Regular cardiac myocyte (primary cell): Measurements from ENCODE around the gene ARHGDIA. TPM values are rescaled to one million over a fixed set of nuclear protein-coding genes. Genes with fewer than 3 reads are reported as not detected.

Experiments
- total RNA-seq: library from RNA; depleted of rRNA; stranded (reverse); fragments of >200 nt; gene quantifications from 2 replicates; pipeline ENCODE4 v1.2.3, GENCODE V29; 2014

ARHGDIA gene
- total RNA-seq: 132 and 223 TPM in 2 replicates

DNA sequence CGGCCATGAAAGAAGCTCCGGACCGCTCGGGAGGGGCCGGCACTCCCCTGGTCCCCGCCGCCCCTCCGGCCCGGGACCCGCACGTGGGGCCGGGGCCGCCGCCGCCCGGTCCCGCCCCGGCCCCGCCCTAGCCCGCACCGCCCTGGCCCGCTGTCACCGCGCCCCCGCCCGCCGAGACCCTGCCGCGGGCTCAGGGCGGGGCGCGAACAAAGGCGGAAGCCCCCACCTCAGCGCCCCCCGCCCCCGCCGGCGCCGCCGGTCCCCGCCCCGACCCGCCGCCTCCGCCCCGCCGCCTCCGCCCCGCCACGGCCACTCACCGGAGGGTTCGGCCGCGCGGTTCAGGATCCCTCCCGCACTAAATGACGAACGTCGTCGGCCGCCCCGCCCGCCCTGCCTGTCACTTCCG, at the start of gene ARHGDIA:
Gene ARHGDIA, minus strand, starts transcription at position 357 of the 406 bp plus-strand sequence. CDS start 1,407 bp downstream, outside the sequence.

DNA sequence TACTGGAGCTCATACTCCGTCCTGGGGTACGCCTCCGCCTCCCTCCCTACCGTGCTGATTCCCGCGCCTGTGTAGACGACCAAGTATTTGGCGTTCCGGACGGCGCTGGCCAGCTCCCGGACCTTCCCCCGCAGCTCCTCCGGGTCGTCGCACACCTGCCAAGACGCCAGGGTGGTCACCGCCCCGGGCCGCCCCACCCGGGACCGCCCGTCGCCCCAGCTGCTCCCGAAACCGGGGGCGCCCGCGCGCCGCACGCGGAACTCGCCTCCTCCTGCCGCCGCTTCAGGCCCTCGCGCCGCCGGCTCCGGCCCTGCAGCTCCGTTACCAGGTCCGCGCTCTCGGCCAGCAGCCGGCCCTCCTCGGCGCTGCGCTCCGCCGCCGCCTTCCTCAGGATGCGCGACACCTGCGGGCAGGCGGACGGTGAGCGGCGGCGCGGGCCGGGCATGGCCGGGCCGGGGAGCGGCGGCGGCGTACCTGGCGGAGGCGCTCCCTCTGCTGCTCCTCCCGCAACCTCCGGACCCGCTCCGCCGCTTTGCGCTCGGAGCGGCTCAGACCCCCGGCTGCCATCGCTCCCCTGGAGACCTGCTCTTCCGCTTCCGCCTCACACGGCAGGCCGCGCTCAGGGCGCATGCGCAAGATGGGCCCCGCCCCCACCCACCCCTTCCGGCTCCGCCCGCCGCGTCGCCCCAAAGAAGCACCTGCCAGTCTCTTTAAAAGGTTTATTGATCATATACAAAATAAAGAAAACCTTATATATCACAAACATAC, 46.6 kb upstream of the ARHGDIA start, which contains the start of gene SIRT7:
Gene SIRT7, minus strand, starts transcription at position 612 of the 768 bp plus-strand sequence. Its CDS starts 45 bp downstream, at position 567.

DNA sequence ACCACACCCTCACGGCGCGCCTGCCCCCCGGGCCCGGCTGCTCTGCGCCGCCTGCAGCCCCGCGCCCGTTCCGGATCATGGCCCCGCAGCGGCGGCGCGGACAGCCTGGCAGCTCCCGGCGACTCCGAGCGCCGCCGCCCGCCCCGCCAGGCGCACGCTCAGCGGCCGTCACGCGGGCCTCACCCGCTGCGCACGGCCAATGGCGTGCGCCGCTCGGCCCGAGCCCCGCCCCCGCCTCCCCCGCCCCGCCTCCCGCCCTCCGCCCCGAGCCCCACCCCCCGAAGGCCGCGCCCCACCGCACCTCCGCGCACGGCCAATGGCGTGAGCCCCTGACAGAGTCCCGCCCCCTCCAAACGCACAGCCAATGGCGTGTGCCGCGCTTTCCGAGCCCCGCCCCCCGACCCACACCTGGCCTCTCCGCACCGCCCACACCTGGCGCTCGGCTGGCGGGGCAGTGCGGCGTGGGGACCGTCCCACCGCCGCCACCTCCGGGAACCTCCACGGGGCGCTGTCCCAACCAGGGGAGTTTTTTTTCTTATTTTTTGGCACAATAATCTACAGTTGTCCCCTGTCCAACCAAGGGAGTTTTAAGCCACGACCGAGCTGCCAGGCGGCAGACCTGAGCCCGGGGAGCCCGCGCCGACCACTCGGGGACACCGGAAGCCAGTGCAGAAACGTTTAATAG, 40.3 kb upstream of the ARHGDIA start, which contains the start of gene PCYT2:
Gene PCYT2, minus strand, starts transcription at position 123 of the 685 bp plus-strand sequence. Its CDS starts 44 bp downstream, at position 79.

DNA sequence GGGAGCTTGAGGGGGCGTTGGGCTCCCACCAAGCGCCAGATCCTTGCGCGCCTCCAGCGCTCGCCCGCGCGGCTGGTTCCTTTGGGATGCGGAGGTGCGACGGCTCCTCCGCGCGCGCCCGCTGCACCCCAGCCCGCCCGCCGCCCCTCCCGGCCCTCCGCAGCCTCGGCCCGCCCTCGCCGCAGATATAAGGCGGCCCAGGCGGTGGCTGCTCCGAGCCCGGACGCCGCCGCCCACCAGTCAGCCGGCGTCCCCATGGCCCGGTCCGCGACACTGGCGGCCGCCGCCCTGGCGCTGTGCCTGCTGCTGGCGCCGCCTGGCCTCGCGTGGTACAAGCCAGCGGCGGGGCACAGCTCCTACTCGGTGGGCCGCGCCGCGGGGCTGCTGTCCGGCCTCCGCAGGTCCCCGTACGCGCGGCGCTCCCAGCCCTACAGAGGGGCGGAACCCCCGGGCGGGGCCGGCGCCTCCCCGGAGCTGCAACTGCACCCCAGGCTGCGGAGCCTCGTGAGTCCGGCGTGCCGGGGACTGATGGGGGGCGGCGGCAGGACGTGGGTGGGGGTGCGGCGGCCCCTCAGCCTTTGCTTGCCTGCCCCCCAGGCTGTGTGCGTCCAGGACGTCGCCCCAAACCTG, 31.0 kb upstream of the ARHGDIA start, which contains the start of gene NPB:
Gene NPB, plus strand, starts transcription at position 216 of the 630 bp plus-strand sequence. Its CDS starts 40 bp downstream, at position 256.

DNA sequence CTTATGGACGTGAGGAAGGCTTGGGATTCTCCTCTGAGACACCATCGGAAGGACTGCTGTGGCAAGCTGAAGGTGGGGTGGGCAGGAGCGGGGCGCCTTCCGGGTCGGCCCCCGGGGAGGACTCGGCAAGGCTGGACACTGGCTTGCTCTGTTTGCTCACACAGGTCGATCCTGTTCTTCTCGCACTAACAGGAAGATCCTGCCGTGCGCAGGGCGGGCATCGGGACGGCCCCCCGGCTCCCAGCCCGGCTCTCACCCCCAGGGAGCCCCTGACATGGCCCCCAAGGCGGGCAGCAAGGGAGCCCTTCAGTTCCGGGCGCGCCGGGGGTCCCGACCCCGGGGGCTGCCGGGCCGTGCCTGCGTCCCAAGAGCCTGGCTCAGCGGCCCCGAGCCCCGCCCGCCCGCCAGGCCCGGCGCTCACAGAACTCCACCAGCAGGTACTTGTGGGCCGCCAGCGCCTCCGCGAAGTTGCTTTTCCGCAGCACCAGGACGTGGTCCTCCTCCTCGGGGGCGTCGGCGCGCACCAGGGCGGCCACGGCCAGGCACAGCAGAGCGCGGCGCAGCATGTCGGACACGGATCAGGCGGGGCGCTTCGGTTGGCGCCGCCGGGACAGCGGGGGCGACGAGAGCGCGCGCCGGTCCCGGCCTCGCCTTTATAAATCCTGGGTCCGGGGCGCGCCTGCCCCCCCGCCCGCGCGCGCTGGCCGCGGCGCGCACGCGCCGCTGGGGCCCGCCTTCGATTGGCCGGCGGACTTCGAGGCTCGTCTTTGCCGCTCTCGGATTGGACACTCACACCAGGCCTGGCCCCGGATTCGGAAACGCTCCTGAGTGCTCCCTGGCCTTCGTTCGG, 11.0 kb downstream of the ARHGDIA start, which contains the start of gene P4HB:
Gene P4HB, minus strand, starts transcription at position 630 of the 850 bp plus-strand sequence. Its CDS starts 64 bp downstream, at position 566.

DNA sequence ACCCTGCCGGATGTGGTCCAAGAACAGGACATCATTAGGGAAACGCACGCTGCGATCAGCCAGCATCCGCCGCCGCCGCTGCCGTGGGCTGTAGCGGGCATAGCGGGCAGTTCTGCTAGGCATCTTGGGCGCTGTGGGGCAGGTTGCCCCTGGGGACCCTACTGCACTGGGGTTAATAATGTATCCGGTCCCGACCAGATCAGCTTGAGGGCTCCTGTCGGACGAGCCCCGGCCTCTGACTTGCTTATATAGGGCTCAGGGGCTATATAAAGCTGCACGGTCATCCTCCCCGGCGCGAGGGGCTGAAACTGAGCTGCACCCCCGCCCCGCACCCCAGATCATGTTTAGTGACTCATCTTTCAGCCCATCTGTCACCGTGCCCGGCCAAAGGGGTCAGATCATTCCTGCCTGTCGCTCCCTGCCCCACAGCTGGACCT, 36.3 kb downstream of the ARHGDIA start, which contains the start of gene PPP1R27:
Gene PPP1R27, minus strand, starts transcription at position 220 of the 437 bp plus-strand sequence. Its CDS starts 97 bp downstream, at position 123.

DNA sequence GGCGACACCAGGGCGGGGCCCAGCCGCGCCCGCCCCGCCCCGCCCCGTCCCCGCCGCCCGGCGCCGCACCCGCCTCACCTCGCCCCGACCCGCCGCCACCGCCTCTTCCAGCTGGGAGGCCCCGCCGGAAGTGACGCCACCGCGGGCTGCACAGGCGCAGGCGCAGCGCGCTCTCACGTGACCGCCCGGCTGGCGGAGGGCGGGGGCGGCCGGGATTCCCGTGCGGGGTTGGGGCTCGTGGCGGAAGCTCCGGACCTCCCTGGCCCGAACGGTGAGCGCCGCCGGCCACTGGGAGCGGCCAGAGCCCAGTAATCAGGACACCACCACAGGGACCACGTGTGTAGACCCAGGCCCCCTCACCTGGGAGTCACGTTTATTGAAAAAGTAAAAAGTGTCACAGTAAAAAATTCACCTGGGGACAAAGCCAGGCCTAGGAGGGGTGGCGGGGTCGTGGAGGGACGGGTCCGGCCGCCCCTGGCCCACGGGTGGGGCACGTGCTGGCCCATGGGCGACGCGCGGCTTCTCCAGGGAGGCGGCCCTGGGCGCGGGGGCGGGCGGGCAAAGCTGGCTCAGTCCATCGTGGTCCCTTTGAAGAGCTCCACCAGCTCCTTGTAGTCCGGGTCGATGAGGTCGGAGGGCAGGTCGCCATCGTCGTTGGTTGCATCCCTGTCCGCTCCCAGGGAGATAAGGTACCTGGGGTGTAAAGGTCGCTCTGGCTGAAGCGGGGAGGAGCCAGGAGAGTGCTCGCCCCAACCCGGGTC, 37.8 kb downstream of the ARHGDIA start, which contains the start of gene MCRIP1:
Gene MCRIP1, minus strand, starts transcription at position 132 of the 761 bp plus-strand sequence. CDS start 8,785 bp downstream, outside the sequence.

Other genes starting within 250 kb of the ARHGDIA start
- gene NPLOC4, start 234.2 kb downstream of the ARHGDIA start, total RNA-seq: 55.0 and 97.4 TPM in 2 replicates
- 0.58 and 1.7 TPM in 2 replicates for gene TSPAN10, start 234.1 kb downstream of the ARHGDIA start, total RNA-seq
- gene PDE6G, start 214.8 kb downstream of the ARHGDIA start, total RNA-seq: not detected in 2 replicates
- gene OXLD1, start 204.7 kb downstream of the ARHGDIA start, total RNA-seq: 24.8 and 39.5 TPM in 2 replicates
- 5.6 and 13.8 TPM in 2 replicates for gene CCDC137, start 204.6 kb downstream of the ARHGDIA start, total RNA-seq
- gene ARL16, start 187.5 kb downstream of the ARHGDIA start, total RNA-seq: 24.0 and 26.6 TPM in 2 replicates
- gene HGS, start 187.3 kb downstream of the ARHGDIA start, total RNA-seq: 74.6 and 77.2 TPM in 2 replicates
- gene MRPL12, start 168.0 kb downstream of the ARHGDIA start, total RNA-seq: 3.7 and 65.9 TPM in 2 replicates
- 5.6 and 17.8 TPM in 2 replicates for gene SLC25A10, start 159.1 kb downstream of the ARHGDIA start, total RNA-seq
- not detected in 2 replicates for gene GCGR, start 67.2 kb downstream of the ARHGDIA start, total RNA-seq
- gene MCRIP1, start 38.0 kb downstream of the ARHGDIA start, total RNA-seq: 91.6 and 113 TPM in 2 replicates
- 0.19 and 0.28 TPM in 2 replicates for gene PPP1R27, start 36.3 kb downstream of the ARHGDIA start, total RNA-seq
- 1,109 and 1,495 TPM in 2 replicates for gene P4HB, start 10.8 kb downstream of the ARHGDIA start, total RNA-seq
- gene ALYREF, start 20.2 kb upstream of the ARHGDIA start, total RNA-seq: 60.0 and 264 TPM in 2 replicates
- gene ANAPC11, start 20.4 kb upstream of the ARHGDIA start, total RNA-seq: 110 and 239 TPM in 2 replicates
- 0.58 and 0.85 TPM in 2 replicates for gene NPB, start 30.9 kb upstream of the ARHGDIA start, total RNA-seq
- 27.6 and 43.3 TPM in 2 replicates for gene PCYT2, start 40.1 kb upstream of the ARHGDIA start, total RNA-seq
- 11.3 and 23.8 TPM in 2 replicates for gene SIRT7, start 46.8 kb upstream of the ARHGDIA start, total RNA-seq
- 14.4 TPM in 2 replicates for gene MAFG, start 56.4 kb upstream of the ARHGDIA start, total RNA-seq
- 107 and 123 TPM in 2 replicates for gene PYCR1, start 66.0 kb upstream of the ARHGDIA start, total RNA-seq
- gene MYADML2, start 75.9 kb upstream of the ARHGDIA start, total RNA-seq: not detected in 2 replicates
- gene NOTUM, start 89.8 kb upstream of the ARHGDIA start, total RNA-seq: not detected in 2 replicates
- gene ASPSCR1, start 106.3 kb upstream of the ARHGDIA start, total RNA-seq: 19.6 and 23.7 TPM in 2 replicates
- 13.8 and 53.7 TPM in 2 replicates for gene CENPX, start 151.5 kb upstream of the ARHGDIA start, total RNA-seq
- gene LRRC45, start 152.0 kb upstream of the ARHGDIA start, total RNA-seq: 9.0 and 19.2 TPM in 2 replicates
- gene RAC3, start 160.3 kb upstream of the ARHGDIA start, total RNA-seq: 4.4 and 6.5 TPM in 2 replicates
- gene DCXR, start 166.4 kb upstream of the ARHGDIA start, total RNA-seq: 51.0 and 75.3 TPM in 2 replicates
- 21.5 and 35.2 TPM in 2 replicates for gene RFNG, start 180.5 kb upstream of the ARHGDIA start, total RNA-seq
- gene GPS1, start 180.6 kb upstream of the ARHGDIA start, total RNA-seq: 69.9 and 119 TPM in 2 replicates
- gene DUS1L, start 194.5 kb upstream of the ARHGDIA start, total RNA-seq: 42.8 and 60.0 TPM in 2 replicates
- 27.3 and 63.5 TPM in 2 replicates for gene FASN, start 226.9 kb upstream of the ARHGDIA start, total RNA-seq